ENCODE data around the gene CDH13. TPM values are rescaled to one million over a fixed set of nuclear protein-coding genes. Genes with fewer than 3 reads are reported as not detected.

The CDH13 gene
- total and polyA plus RNA-seq, 9 donors = 1.9 to 34.2 (median 4.8) TPM

DNA sequence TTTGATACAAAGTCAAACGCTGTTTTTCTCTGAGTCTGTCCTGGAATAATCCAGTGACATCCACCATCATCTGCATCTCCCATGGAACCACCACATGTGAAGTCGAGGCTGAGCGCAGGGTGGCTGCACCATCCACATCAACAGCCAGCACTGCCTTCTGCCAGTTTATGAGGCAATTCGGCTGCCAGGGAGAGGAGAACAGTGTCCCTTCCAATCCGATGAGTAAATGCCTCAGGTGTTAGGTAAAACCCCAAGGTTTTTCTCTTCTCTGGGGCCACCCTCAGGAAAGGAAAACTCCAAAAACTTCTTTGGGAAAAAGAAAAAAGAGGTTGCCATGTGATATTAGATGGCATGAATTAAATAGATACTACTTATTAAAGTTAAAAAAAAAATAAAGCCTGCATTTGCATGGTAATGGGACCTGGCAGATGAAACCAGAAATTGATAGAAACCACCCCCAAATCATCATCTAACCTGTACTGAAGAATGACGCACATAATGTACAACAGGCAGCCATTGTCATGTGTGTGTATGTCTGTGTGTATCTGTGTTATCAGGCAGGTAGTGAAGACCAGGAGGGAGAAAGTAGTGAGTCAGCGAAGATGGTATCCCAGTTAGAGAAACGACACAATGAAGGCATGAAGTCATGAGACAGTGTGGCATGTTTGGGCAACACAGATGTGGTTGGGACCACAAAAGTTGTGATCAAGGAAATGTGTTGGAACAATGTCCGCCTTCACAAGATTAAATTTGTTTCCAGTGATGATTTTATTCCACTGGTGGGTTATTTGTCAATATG, 478.7 kb downstream of the CDH13 start:
- TF ChIP-seq, protein P1, sequence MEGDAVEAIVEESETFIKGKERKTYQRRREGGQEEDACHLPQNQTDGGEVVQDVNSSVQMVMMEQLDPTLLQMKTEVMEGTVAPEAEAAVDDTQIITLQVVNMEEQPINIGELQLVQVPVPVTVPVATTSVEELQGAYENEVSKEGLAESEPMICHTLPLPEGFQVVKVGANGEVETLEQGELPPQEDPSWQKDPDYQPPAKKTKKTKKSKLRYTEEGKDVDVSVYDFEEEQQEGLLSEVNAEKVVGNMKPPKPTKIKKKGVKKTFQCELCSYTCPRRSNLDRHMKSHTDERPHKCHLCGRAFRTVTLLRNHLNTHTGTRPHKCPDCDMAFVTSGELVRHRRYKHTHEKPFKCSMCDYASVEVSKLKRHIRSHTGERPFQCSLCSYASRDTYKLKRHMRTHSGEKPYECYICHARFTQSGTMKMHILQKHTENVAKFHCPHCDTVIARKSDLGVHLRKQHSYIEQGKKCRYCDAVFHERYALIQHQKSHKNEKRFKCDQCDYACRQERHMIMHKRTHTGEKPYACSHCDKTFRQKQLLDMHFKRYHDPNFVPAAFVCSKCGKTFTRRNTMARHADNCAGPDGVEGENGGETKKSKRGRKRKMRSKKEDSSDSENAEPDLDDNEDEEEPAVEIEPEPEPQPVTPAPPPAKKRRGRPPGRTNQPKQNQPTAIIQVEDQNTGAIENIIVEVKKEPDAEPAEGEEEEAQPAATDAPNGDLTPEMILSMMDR (IDR thresholded peaks at IDR 0.05) = no peak
- DNase-seq = no peak
- Histone ChIP-seq H3K27me3 (no peaks in the 10 kb centered on the region), H3K36me3 (no peaks in the 10 kb centered on the region), H3K4me3 (no peak overlapping the region), H3K27ac (no peak overlapping the region), H3K4me1 (ENCODE audit: insufficient read depth) (no peaks in the 10 kb centered on the region), H3K9me3 (no peaks in the 10 kb centered on the region)
- intact Hi-C loops (cut with DNase I) = no loop called here
- 87 to 90% (median 89%) methylated on average over 9 of the region's 9 CpGs for WGBS, 3 donors

DNA sequence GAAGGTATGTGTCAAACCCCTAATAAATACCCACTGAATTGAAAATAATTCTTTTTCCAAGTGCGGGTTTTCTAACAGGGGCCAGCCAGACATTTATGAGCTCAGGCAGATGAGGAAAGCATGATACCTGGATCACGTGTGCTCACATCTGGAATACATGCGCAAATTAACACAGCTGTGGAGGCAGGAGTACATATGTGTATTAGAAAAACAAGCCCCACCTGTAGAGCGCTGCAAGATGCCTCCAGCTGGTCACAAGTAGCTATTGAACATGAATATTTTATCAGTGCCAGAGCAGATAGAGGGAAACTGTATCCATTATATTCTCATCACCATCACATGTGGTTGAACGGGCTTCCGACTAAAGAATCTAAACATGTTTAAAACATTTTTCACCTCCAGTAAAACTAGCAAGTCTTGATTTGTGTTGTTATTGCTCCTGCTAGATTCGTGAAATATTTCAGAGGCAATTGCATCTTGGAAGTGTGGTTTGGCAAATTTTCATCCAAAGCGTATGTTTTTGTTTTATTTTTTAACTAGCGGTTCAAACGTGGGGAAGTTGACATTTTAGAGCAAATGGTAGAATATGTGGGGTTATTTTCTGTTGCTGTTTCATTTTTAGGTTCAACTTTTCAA, 482.8 kb downstream of the CDH13 start:
- H3K9me3 ChIP-seq = no peaks in the 10 kb centered on the region
- WGBS, 3 donors = 18 to 33% (median 21%) methylated on average over 10 of the region's 10 CpGs
- H3K27ac ChIP-seq = no peak overlapping the region
- H3K27me3 ChIP-seq = no peaks in the 10 kb centered on the region
- no peak for TF ChIP-seq EP300 (IDR thresholded peaks at IDR 0.05)
- TF ChIP-seq, protein P1 (IDR thresholded peaks at IDR 0.05) = no peak
- no peak for TF ChIP-seq POLR2A (IDR thresholded peaks at IDR 0.05)
- no peaks in the 10 kb centered on the region for H3K36me3 ChIP-seq
- H3K4me1 ChIP-seq (ENCODE audit: insufficient read depth) = no peaks in the 10 kb centered on the region
- no peak for DNase-seq
- intact Hi-C loops (cut with DNase I) = no loop called here
- no peak overlapping the region for H3K4me3 ChIP-seq

DNA sequence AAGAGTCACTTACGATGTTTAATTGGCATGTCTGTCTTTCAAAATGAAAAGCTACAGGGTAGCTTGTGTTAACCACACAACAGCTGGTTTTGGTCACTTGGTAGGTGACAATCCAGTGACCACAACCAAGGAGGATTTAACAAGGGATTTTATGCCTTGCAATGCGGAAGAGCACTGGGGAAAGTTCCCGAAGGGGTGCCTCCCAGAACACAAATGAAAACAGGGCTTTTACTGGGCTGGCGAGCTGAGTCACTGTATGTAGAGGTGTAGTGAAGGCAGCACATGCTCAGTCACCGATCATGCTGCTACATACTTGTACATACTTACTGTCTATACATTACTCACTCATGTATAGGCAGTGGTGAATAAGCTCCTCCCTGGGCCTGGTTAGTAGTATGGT, 483.5 kb downstream of the CDH13 start:
- WGBS, 3 donors = 30 to 47% (median 35%) methylated on average over 5 of the region's 5 CpGs
- no peak for DNase-seq
- intact Hi-C loops (cut with DNase I) = no loop called here
- TF ChIP-seq EP300 (IDR thresholded peaks at IDR 0.05) (no peak), POLR2A (IDR thresholded peaks at IDR 0.05) (no peak)
- TF ChIP-seq, protein P1 (IDR thresholded peaks at IDR 0.05) = no peak
- Histone ChIP-seq H3K4me1 (ENCODE audit: insufficient read depth) (no peaks in the 10 kb centered on the region), H3K4me3 (no peak overlapping the region), H3K27me3 (no peaks in the 10 kb centered on the region), H3K36me3 (no peaks in the 10 kb centered on the region), H3K9me3 (no peaks in the 10 kb centered on the region), H3K27ac (no peak overlapping the region)

DNA sequence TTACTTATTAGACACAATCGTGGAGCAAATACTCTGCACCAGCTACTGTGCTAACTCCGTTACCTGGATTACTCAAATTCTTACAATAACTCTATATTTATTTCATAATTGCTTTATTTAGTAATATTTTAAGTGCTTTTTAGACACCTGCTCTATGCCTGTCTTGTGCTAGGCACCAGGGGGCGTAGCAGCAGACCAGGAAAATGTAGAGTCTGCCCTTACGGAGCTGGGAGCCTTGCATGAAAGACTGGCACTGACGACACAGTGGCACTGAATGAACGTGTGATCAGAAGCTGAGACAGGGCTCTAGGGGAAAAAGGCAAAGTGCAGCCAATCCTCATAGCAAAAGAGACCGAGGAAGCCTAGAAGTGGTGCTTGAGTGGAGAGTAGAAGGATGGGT, 486.5 kb downstream of the CDH13 start:
- H3K27me3 ChIP-seq = no peaks in the 10 kb centered on the region
- no peaks in the 10 kb centered on the region for H3K36me3 ChIP-seq
- no peak overlapping the region for H3K27ac ChIP-seq
- H3K4me3 ChIP-seq = no peak overlapping the region
- TF ChIP-seq, protein P1 (IDR thresholded peaks at IDR 0.05) = peak in 1 of 3 donors; percentile 7
- no peak for TF ChIP-seq POLR2A (IDR thresholded peaks at IDR 0.05)
- H3K9me3 ChIP-seq = no peaks in the 10 kb centered on the region
- no peak for DNase-seq
- H3K4me1 ChIP-seq (ENCODE audit: insufficient read depth) = no peaks in the 10 kb centered on the region
- 17 to 39% (median 30%) methylated on average over 7 of the region's 7 CpGs for WGBS, 3 donors
- intact Hi-C loops (cut with DNase I) = no loop called here
